ENCODE measurements around the gene GRM8. TPM values are rescaled to one million over a fixed set of nuclear protein-coding genes. Genes with fewer than 3 reads are reported as not detected.

Gene GRM8
- polyA plus RNA-seq, 1 donor (not counting 4 experiments of a cell fraction or from before 2014, with no cell fraction given), result not detected

- no peaks in the 10 kb centered on the region for H3K79me2 ChIP-seq (ENCODE audit: control insufficient read depth, insufficient read depth, low read length)
- no peak overlapping the region for H3K4me2 ChIP-seq (ENCODE audit: control insufficient read depth, extremely low read depth, insufficient read depth, low read depth, low read length)
- no peaks in the 10 kb centered on the region for H3K27me3 ChIP-seq (ENCODE audit: control insufficient read depth, extremely low read depth, insufficient read depth, low read length)
- no peaks in the 10 kb centered on the region for H3K9me3 ChIP-seq (ENCODE audit: control insufficient read depth, low read depth, low read length)
- FAIRE-seq (no peak), DNase-seq (ENCODE audit: low read depth, low spot score) (no peak)
- no peak overlapping the region for H3K4me3 ChIP-seq (ENCODE audit: control insufficient read depth in 2 of 3, extremely low read depth in 1 of 3, insufficient read depth in 2 of 3, low read depth in 1 of 3, low read length in 3 of 3)
- no peaks in the 10 kb centered on the region for H3K9me1 ChIP-seq (ENCODE audit: control insufficient read depth, extremely low read depth, insufficient read depth, low read length)
- TF ChIP-seq EZH2 (IDR thresholded peaks at IDR 0.05; ENCODE audit: low read length), result no peak
- TF ChIP-seq, protein P1, sequence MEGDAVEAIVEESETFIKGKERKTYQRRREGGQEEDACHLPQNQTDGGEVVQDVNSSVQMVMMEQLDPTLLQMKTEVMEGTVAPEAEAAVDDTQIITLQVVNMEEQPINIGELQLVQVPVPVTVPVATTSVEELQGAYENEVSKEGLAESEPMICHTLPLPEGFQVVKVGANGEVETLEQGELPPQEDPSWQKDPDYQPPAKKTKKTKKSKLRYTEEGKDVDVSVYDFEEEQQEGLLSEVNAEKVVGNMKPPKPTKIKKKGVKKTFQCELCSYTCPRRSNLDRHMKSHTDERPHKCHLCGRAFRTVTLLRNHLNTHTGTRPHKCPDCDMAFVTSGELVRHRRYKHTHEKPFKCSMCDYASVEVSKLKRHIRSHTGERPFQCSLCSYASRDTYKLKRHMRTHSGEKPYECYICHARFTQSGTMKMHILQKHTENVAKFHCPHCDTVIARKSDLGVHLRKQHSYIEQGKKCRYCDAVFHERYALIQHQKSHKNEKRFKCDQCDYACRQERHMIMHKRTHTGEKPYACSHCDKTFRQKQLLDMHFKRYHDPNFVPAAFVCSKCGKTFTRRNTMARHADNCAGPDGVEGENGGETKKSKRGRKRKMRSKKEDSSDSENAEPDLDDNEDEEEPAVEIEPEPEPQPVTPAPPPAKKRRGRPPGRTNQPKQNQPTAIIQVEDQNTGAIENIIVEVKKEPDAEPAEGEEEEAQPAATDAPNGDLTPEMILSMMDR (optimal IDR thresholded peaks at IDR 0.05 in 1 of 3, IDR thresholded peaks at IDR 0.05 in 1 of 3, conservative IDR thresholded peaks at IDR 0.05 in 1 of 3; ENCODE audit: extremely low read depth in 1 of 3, insufficient read depth in 2 of 3, low read length in 3 of 3), result peak; percentile 12 to 54 (median 47)
- H3K4me1 ChIP-seq (ENCODE audit: control insufficient read depth, extremely low read depth, insufficient read depth, low read length), result no peaks in the 10 kb centered on the region
- no peak overlapping the region for H2AFZ ChIP-seq (ENCODE audit: control insufficient read depth, low read length)
- H3K27ac ChIP-seq (ENCODE audit: control insufficient read depth, insufficient read depth, low read length), result no peak overlapping the region
- H4K20me1 ChIP-seq (ENCODE audit: control insufficient read depth, extremely low read depth, insufficient read depth, low read length), result no peaks in the 10 kb centered on the region
- dilution Hi-C loops (cut with MboI; ENCODE audit: extremely low pct_ligation_motif_present, low sequenced_read_pairs), result no loop called here
- H3K36me3 ChIP-seq (ENCODE audit: control insufficient read depth in 2 of 2, extremely low read depth in 1 of 2, insufficient read depth in 2 of 2, low read length in 2 of 2), result no peaks in the 10 kb centered on the region
- H3K9ac ChIP-seq (ENCODE audit: control insufficient read depth, extremely low read depth, insufficient read depth, low read length), result no peak overlapping the region
Observed at GRCh38 chr7:126856691-126857291, 395.9 kb downstream of the GRM8 start.

- H3K9ac ChIP-seq (ENCODE audit: control insufficient read depth, extremely low read depth, insufficient read depth, low read length), result no peak overlapping the region
- FAIRE-seq (no peak), DNase-seq (ENCODE audit: low read depth, low spot score) (no peak)
- no peaks in the 10 kb centered on the region for H3K79me2 ChIP-seq (ENCODE audit: control insufficient read depth, insufficient read depth, low read length)
- no peaks in the 10 kb centered on the region for H3K27me3 ChIP-seq (ENCODE audit: control insufficient read depth, extremely low read depth, insufficient read depth, low read length)
- H3K4me1 ChIP-seq (ENCODE audit: control insufficient read depth, extremely low read depth, insufficient read depth, low read length), result no peaks in the 10 kb centered on the region
- no peaks in the 10 kb centered on the region for H3K9me1 ChIP-seq (ENCODE audit: control insufficient read depth, extremely low read depth, insufficient read depth, low read length)
- no peak overlapping the region for H3K4me2 ChIP-seq (ENCODE audit: control insufficient read depth, extremely low read depth, insufficient read depth, low read depth, low read length)
- no peak overlapping the region for H2AFZ ChIP-seq (ENCODE audit: control insufficient read depth, low read length)
- H3K36me3 ChIP-seq (ENCODE audit: control insufficient read depth in 2 of 2, extremely low read depth in 1 of 2, insufficient read depth in 2 of 2, low read length in 2 of 2), result no peaks in the 10 kb centered on the region
- H4K20me1 ChIP-seq (ENCODE audit: control insufficient read depth, extremely low read depth, insufficient read depth, low read length), result no peaks in the 10 kb centered on the region
- TF ChIP-seq, protein P1 (optimal IDR thresholded peaks at IDR 0.05 in 1 of 3, IDR thresholded peaks at IDR 0.05 in 1 of 3, conservative IDR thresholded peaks at IDR 0.05 in 1 of 3; ENCODE audit: extremely low read depth in 1 of 3, insufficient read depth in 2 of 3, low read length in 3 of 3), result no peak
- no peak for TF ChIP-seq EZH2 (IDR thresholded peaks at IDR 0.05; ENCODE audit: low read length)
- H3K27ac ChIP-seq (ENCODE audit: control insufficient read depth, insufficient read depth, low read length), result no peak overlapping the region
- dilution Hi-C loops (cut with MboI; ENCODE audit: extremely low pct_ligation_motif_present, low sequenced_read_pairs), result no loop called here
- no peaks in the 10 kb centered on the region for H3K9me3 ChIP-seq (ENCODE audit: control insufficient read depth, low read depth, low read length)
- no peak overlapping the region for H3K4me3 ChIP-seq (ENCODE audit: control insufficient read depth in 2 of 3, extremely low read depth in 1 of 3, insufficient read depth in 2 of 3, low read depth in 1 of 3, low read length in 3 of 3)
Observed at GRCh38 chr7:126845331-126845730, 407.4 kb downstream of the GRM8 start.
